Effector memory CD8-positive, alpha-beta T cell (primary cell): Measurements from ENCODE around the gene SCT.
A peak's percentile ranks its signal among the peaks of the same experiment; 100 is the strongest.
"Not testable (repeated sequence)": the region's sequence is repeated elsewhere in the genome, so short reads cannot be mapped to it uniquely, and the experiment has no call there.

Experiments used
- ATAC-seq: fragments of 150-1000 bp; cut with Tn5 transposase; replicated peaks from 2 replicates; pipeline ENCODE4 v1.10.0; 2021; ENCODE audit warnings: mild to moderate bottlenecking, moderate library complexity
- DNase-seq, 3 experiments: peaks; one replicate each; pipeline ENCODE4 v3.0.0; 2021
- H3K27ac Mint-ChIP-seq, 2 donors: one replicate each; pipeline ENCODE4 v1.8.0; 2022; ENCODE audit warnings: mild to moderate bottlenecking in 2 of 2, mixed read lengths in 2 of 2, moderate library complexity in 2 of 2
- H3K27me3 Mint-ChIP-seq, 2 donors: one replicate each; pipeline ENCODE4 v1.8.0; 2022; ENCODE audit warnings: mixed read lengths in 2 of 2
- H3K36me3 Mint-ChIP-seq: one replicate; pipeline ENCODE4 v1.8.0; 2022; ENCODE audit warnings: mild to moderate bottlenecking, moderate library complexity, mixed read lengths; ENCODE audit not compliant: insufficient read depth
- H3K4me1 Mint-ChIP-seq, 2 donors: one replicate each; pipeline ENCODE4 v1.8.0; 2022; ENCODE audit warnings: low read depth in 2 of 2, mixed read lengths in 2 of 2
- H3K4me3 Mint-ChIP-seq, 2 donors: one replicate each; pipeline ENCODE4 v1.8.0; 2022; ENCODE audit warnings: mild to moderate bottlenecking in 2 of 2, mixed read lengths in 2 of 2, moderate library complexity in 2 of 2
- H3K9me3 Mint-ChIP-seq, 2 donors: one replicate each; pipeline ENCODE4 v1.8.0; 2022; ENCODE audit warnings: mixed read lengths in 2 of 2

The SCT gene

GRCh38 chr11:655036-655726, 28.2 kb upstream of the SCT start:
- H3K27ac Mint-ChIP-seq = no peak overlapping the region
- H3K4me3 Mint-ChIP-seq = no peak overlapping the region
- H3K36me3 Mint-ChIP-seq = peaks cover 15% of the 10 kb centered on the region
- ATAC-seq (no peak), DNase-seq (no peak)
- no peaks in the 10 kb centered on the region for H3K9me3 Mint-ChIP-seq
- H3K27me3 Mint-ChIP-seq = no peaks in the 10 kb centered on the region
- H3K4me1 Mint-ChIP-seq = peaks cover 0 to 1% of the 10 kb centered on the region in 2 donors

GRCh38 chr11:654444-654843, 27.5 kb upstream of the SCT start:
- H3K4me3 Mint-ChIP-seq, H3K27ac Mint-ChIP-seq, DNase-seq, H3K4me1 Mint-ChIP-seq, ATAC-seq, H3K27me3 Mint-ChIP-seq, H3K9me3 Mint-ChIP-seq: not testable (repeated sequence)
- H3K36me3 Mint-ChIP-seq = peaks cover 20% of the 10 kb centered on the region

GRCh38 chr11:653837-654236, 26.9 kb upstream of the SCT start:
- Mint-ChIP-seq H3K27me3 (no peaks in the 10 kb centered on the region), H3K4me3 (no peak overlapping the region), H3K27ac (no peak overlapping the region), H3K9me3 (no peaks in the 10 kb centered on the region), H3K4me1 (peaks cover 0 to 1% of the 10 kb centered on the region in 2 donors), H3K36me3 (peaks cover 18% of the 10 kb centered on the region)
- no peak for DNase-seq
- no peak for ATAC-seq

GRCh38 chr11:653136-653535, 26.2 kb upstream of the SCT start:
- not testable (repeated sequence) for H3K27me3 Mint-ChIP-seq, H3K4me1 Mint-ChIP-seq, H3K9me3 Mint-ChIP-seq, DNase-seq, H3K27ac Mint-ChIP-seq, ATAC-seq, H3K4me3 Mint-ChIP-seq
- H3K36me3 Mint-ChIP-seq = peaks cover 14% of the 10 kb centered on the region

GRCh38 chr11:650482-650881, 23.5 kb upstream of the SCT start:
- ATAC-seq (no peak), DNase-seq (no peak)
- Mint-ChIP-seq H3K27ac (no peak overlapping the region), H3K4me1 (no peaks in the 10 kb centered on the region), H3K36me3 (peaks cover 22% of the 10 kb centered on the region), H3K9me3 (no peaks in the 10 kb centered on the region), H3K4me3 (no peak overlapping the region), H3K27me3 (no peaks in the 10 kb centered on the region)

GRCh38 chr11:647672-648158, 20.7 kb upstream of the SCT start:
- not testable (repeated sequence) for H3K9me3 Mint-ChIP-seq, H3K27ac Mint-ChIP-seq, ATAC-seq, DNase-seq, H3K4me1 Mint-ChIP-seq, H3K4me3 Mint-ChIP-seq, H3K27me3 Mint-ChIP-seq
- H3K36me3 Mint-ChIP-seq = peaks cover 27% of the 10 kb centered on the region

- Mint-ChIP-seq H3K27me3 (no peaks in the 10 kb centered on the region), H3K27ac (no peak overlapping the region), H3K9me3 (no peaks in the 10 kb centered on the region), H3K4me3 (no peak overlapping the region), H3K4me1 (no peaks in the 10 kb centered on the region), H3K36me3 (peaks cover 32% of the 10 kb centered on the region)
- ATAC-seq (no peak), DNase-seq (no peak)
Measured at GRCh38 chr11:646214-646613, 19.2 kb upstream of the SCT start.

GRCh38 chr11:645536-645935, 18.6 kb upstream of the SCT start:
- H3K4me3 Mint-ChIP-seq = no peak overlapping the region
- no peaks in the 10 kb centered on the region for H3K9me3 Mint-ChIP-seq
- ATAC-seq = no peak

GRCh38 chr11:643849-644738, 17.1 kb upstream of the SCT start:
- Mint-ChIP-seq H3K36me3 (peaks cover 25% of the 10 kb centered on the region), H3K4me3 (no peak overlapping the region), H3K27ac (no peak overlapping the region), H3K27me3 (peaks cover 0 to 10% of the 10 kb centered on the region in 2 donors), H3K9me3 (no peaks in the 10 kb centered on the region), H3K4me1 (peaks cover 2 to 5% of the 10 kb centered on the region in 2 donors)
- DNase-seq = no peak
- ATAC-seq = no peak

More at GRCh38 chr11:645536-645935, 18.6 kb upstream of the SCT start:
- H3K27me3 Mint-ChIP-seq = peaks cover 0 to 3% of the 10 kb centered on the region in 2 donors
- no peak for DNase-seq
- H3K27ac Mint-ChIP-seq = no peak overlapping the region
- peaks cover 0 to 2% of the 10 kb centered on the region in 2 donors for H3K4me1 Mint-ChIP-seq
- H3K36me3 Mint-ChIP-seq = peaks cover 32% of the 10 kb centered on the region

GRCh38 chr11:643366-643765, 16.4 kb upstream of the SCT start:
- no peak for DNase-seq
- Mint-ChIP-seq H3K4me3 (no peak overlapping the region), H3K36me3 (peaks cover 24% of the 10 kb centered on the region), H3K9me3 (no peaks in the 10 kb centered on the region), H3K4me1 (peaks cover 6 to 10% of the 10 kb centered on the region in 2 donors), H3K27ac (peak overlapping the region in 1 of 2 donors; percentile 10), H3K27me3 (peaks cover 6 to 15% of the 10 kb centered on the region in 2 donors)
- ATAC-seq = no peak

- DNase-seq (no peak), ATAC-seq (no peak)
- Mint-ChIP-seq H3K9me3 (no peaks in the 10 kb centered on the region), H3K36me3 (peaks cover 16% of the 10 kb centered on the region), H3K4me3 (no peak overlapping the region), H3K4me1 (peaks cover 11 to 15% of the 10 kb centered on the region in 2 donors), H3K27me3 (peaks cover 13 to 27% of the 10 kb centered on the region in 2 donors), H3K27ac (no peak overlapping the region)
Measured at GRCh38 chr11:641806-642370, 14.9 kb upstream of the SCT start.

GRCh38 chr11:640021-640706, 13.2 kb upstream of the SCT start:
- peak overlapping the region; percentile 41 to 64 for H3K4me3 Mint-ChIP-seq
- no peak overlapping the region for H3K27ac Mint-ChIP-seq
- peak; percentile 27 for ATAC-seq
- H3K27me3 Mint-ChIP-seq = peaks cover 13 to 38% of the 10 kb centered on the region in 2 donors
- H3K4me1 Mint-ChIP-seq = peaks cover 11 to 15% of the 10 kb centered on the region in 2 donors
- H3K36me3 Mint-ChIP-seq = peaks cover 9% of the 10 kb centered on the region
- no peaks in the 10 kb centered on the region for H3K9me3 Mint-ChIP-seq
- no peak for DNase-seq

GRCh38 chr11:639332-639955, 12.5 kb upstream of the SCT start:
- no peaks in the 10 kb centered on the region for H3K9me3 Mint-ChIP-seq
- H3K4me3 Mint-ChIP-seq = no peak overlapping the region
- no peak overlapping the region for H3K27ac Mint-ChIP-seq
- DNase-seq = no peak
- H3K36me3 Mint-ChIP-seq = peaks cover 6% of the 10 kb centered on the region
- peaks cover 13 to 38% of the 10 kb centered on the region in 2 donors for H3K27me3 Mint-ChIP-seq
- peak; percentile 22 for ATAC-seq
- peaks cover 11 to 15% of the 10 kb centered on the region in 2 donors for H3K4me1 Mint-ChIP-seq
